PC-3 (cell line): Measurements from ENCODE around the gene VMO1.

Source experiments
- CTCF ChIP-seq: fragments of 300-600 bp; sonication (generic); conservative IDR thresholded peaks from 2 replicates; pipeline ENCODE4 v1.5.1; 2017; ENCODE audit warnings: antibody characterized with exemption, low read depth, mild to moderate bottlenecking, low read length
- EZH2 ChIP-seq: fragments of 300-600 bp; sonication (generic); IDR thresholded peaks from one replicate; pipeline ENCODE4 v1.6.1; 2017; ENCODE audit warnings: antibody characterized with exemption, mild to moderate bottlenecking, low read length; ENCODE audit not compliant: unreplicated experiment
- EZH2phosphoT487 ChIP-seq: fragments of 300-600 bp; sonication (generic); IDR thresholded peaks from 2 replicates; pipeline ENCODE4 v1.6.1; 2018; ENCODE audit warnings: mild to moderate bottlenecking, antibody characterized with exemption, low read length, borderline replicate concordance

DNA sequence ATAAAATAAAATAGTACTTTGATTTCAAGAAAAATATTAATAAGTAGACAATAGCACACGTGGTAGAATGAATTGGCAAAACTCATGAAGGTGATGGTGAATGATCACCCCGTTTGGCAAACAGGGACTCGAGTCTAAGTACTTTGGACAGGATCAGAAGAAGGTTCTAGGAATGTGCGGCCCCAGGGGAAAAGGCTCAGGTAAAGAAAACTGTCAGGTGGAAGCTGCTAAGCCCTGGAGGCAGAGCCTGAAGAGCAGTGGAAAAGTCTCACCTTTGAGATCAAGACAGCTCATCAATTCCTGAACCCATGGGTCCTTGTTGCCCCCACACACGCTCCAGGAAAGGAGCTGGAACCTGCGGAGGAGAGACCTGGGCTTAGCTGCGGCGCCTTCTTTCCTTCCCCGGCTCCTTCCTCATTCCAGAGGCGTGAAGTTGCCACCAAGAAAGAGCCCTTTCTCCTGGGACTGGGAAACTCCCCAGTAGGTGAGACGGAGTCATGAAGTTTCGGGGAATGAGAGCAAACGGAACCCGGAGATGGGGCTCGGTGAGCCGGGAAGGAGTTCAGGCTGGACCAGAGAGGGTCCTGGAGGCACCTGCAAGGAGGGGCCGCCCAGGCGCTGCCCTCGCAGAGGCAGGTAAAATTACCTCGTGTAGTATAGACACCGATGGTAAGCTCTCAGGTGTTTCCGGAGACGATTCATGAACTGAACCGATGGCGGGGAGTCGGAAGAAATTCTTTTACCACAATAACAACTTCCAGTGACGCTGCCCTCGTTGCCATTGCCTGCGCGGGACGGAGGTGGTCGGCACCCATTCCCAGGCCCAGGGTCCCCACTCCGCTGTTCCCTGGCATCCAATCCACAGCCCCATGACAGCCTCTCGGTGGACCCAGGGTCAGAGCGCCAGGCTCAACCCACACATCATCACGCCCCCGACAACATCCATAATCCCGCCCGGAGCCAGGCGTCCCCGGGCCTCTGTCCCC lies 47.7 kb downstream of the VMO1 start:
- no peak for TF ChIP-seq CTCF
- no peak for TF ChIP-seq EZH2phosphoT487
- TF ChIP-seq EZH2 = no peak
